Astrocyte (in vitro differentiated cells and primary cell): ENCODE measurements around the gene EFCAB9. TPM values are rescaled to one million over a fixed set of nuclear protein-coding genes. Genes with fewer than 3 reads are reported as not detected.

Experiments used
- DNase-seq: peaks from one replicate; pipeline ENCODE4 v3.0.0-alpha.2; 2010; ENCODE audit warnings: low read depth
- FAIRE-seq: peaks from 2 replicates; lab custom pipeline; 2011; peaks lifted over from hg19 to GRCh38; lab: Jason Lieb, UNC
- H2AFZ ChIP-seq: 2 replicates; pipeline ENCODE4 v1.6.0; 2012; ENCODE audit warnings: low read depth, low read length, inconsistent platforms
- H3K27ac ChIP-seq: 2 replicates; pipeline ENCODE4 v1.5.1; 2011; ENCODE audit warnings: low read depth, low read length, inconsistent platforms
- H3K27me3 ChIP-seq: 2 replicates; pipeline ENCODE4 v1.6.0; 2011; ENCODE audit warnings: low read length, inconsistent platforms; ENCODE audit not compliant: insufficient read depth
- H3K36me3 ChIP-seq: 2 replicates; pipeline ENCODE4 v1.5.1; 2011; ENCODE audit warnings: low read length, inconsistent platforms; ENCODE audit not compliant: insufficient read depth
- H3K4me1 ChIP-seq: 2 replicates; pipeline ENCODE4 v1.5.1; 2011; ENCODE audit warnings: low read length, inconsistent platforms; ENCODE audit not compliant: insufficient read depth
- H3K4me2 ChIP-seq: 2 replicates; pipeline ENCODE4 v1.6.0; 2012; ENCODE audit warnings: low read length, inconsistent platforms
- H3K4me3 ChIP-seq: 2 replicates; pipeline ENCODE4 v1.5.1; 2011; ENCODE audit warnings: low read depth, mild to moderate bottlenecking, low read length, inconsistent platforms; ENCODE audit not compliant: insufficient read depth
- H3K79me2 ChIP-seq: 2 replicates; pipeline ENCODE4 v1.6.0; 2012; ENCODE audit warnings: mild to moderate bottlenecking, low read length, inconsistent platforms; ENCODE audit not compliant: insufficient read depth
- H3K9ac ChIP-seq: 2 replicates; pipeline ENCODE4 v1.6.0; 2012; ENCODE audit warnings: mild to moderate bottlenecking, low read length, inconsistent platforms
- H3K9me3 ChIP-seq: 2 replicates; pipeline ENCODE4 v1.5.1; 2012; ENCODE audit warnings: low read depth, mild to moderate bottlenecking, low read length, inconsistent platforms; ENCODE audit not compliant: insufficient read depth
- H4K20me1 ChIP-seq: 2 replicates; pipeline ENCODE4 v1.6.0; 2012; ENCODE audit warnings: low read length, inconsistent platforms; ENCODE audit not compliant: insufficient read depth
- H3K27ac Mint-ChIP-seq: one replicate; pipeline ENCODE4 v1.8.0; 2021; ENCODE audit warnings: mild to moderate bottlenecking, mixed read lengths; ENCODE audit not compliant: unreplicated experiment
- H3K27me3 Mint-ChIP-seq: one replicate; pipeline ENCODE4 v1.8.0; 2021; ENCODE audit warnings: low read depth, mixed read lengths; ENCODE audit not compliant: unreplicated experiment
- H3K36me3 Mint-ChIP-seq: one replicate; pipeline ENCODE4 v1.8.0; 2021; ENCODE audit warnings: low read depth, mixed read lengths; ENCODE audit not compliant: unreplicated experiment
- H3K4me1 Mint-ChIP-seq: one replicate; pipeline ENCODE4 v1.8.0; 2021; ENCODE audit warnings: low read depth, mixed read lengths; ENCODE audit not compliant: unreplicated experiment
- H3K4me3 Mint-ChIP-seq: one replicate; pipeline ENCODE4 v1.8.0; 2021; ENCODE audit warnings: mild to moderate bottlenecking, moderate library complexity, mixed read lengths; ENCODE audit not compliant: unreplicated experiment
- H3K9me3 Mint-ChIP-seq: one replicate; pipeline ENCODE4 v1.8.0; 2021; ENCODE audit warnings: mild to moderate bottlenecking, mixed read lengths; ENCODE audit not compliant: unreplicated experiment
- CTCF ChIP-seq: IDR thresholded peaks from 2 replicates; pipeline ENCODE4 v1.5.1; 2011; ENCODE audit warnings: low read depth, mild to moderate bottlenecking, inconsistent platforms, low read length, moderate library complexity; ENCODE audit not compliant: insufficient read depth
- EZH2 ChIP-seq: IDR thresholded peaks from 2 replicates; pipeline ENCODE4 v1.6.1; 2012; ENCODE audit warnings: mild to moderate bottlenecking, low read length, inconsistent platforms; ENCODE audit not compliant: insufficient read depth
- total RNA-seq: library from RNA; stranded (reverse); gene quantifications from 2 replicates; pipeline ENCODE4 v1.2.1, GENCODE V29; 2021

The EFCAB9 gene
- total RNA-seq, 1 donor from 2014 or later: not detected

GRCh38 chr5:172185096-172185461 lies 8.9 kb upstream of the EFCAB9 start:
- FAIRE-seq (no peak), DNase-seq (no peak)
- Mint-ChIP-seq H3K4me3 (peak overlapping the region; percentile 62), H3K9me3 (no peaks in the 10 kb centered on the region), H3K36me3 (peaks cover 15% of the 10 kb centered on the region), H3K4me1 (peaks cover 18% of the 10 kb centered on the region), H3K27me3 (no peaks in the 10 kb centered on the region), H3K27ac (no peak overlapping the region)
- Histone ChIP-seq H3K27ac (no peak overlapping the region), H3K27me3 (no peaks in the 10 kb centered on the region), H3K4me1 (peaks cover 14% of the 10 kb centered on the region), H3K9me3 (no peaks in the 10 kb centered on the region), H2AFZ (no peak overlapping the region), H4K20me1 (peaks cover 55% of the 10 kb centered on the region), H3K36me3 (no peaks in the 10 kb centered on the region), H3K79me2 (peaks cover 66% of the 10 kb centered on the region), H3K4me3 (no peak overlapping the region), H3K4me2 (peak overlapping the region; percentile 96), H3K9ac (no peak overlapping the region)
- TF ChIP-seq CTCF: no peak
- TF ChIP-seq EZH2: no peak

- no peak for FAIRE-seq
- H3K79me2 ChIP-seq: peaks cover 59% of the 10 kb centered on the region
- H3K36me3 ChIP-seq: no peaks in the 10 kb centered on the region
- peaks cover 48% of the 10 kb centered on the region for H4K20me1 ChIP-seq
- peak overlapping the region; percentile 89 for H3K9ac ChIP-seq
- Mint-ChIP-seq H3K4me1 (peaks cover 18% of the 10 kb centered on the region), H3K4me3 (peak overlapping the region; percentile 99), H3K9me3 (no peaks in the 10 kb centered on the region), H3K27ac (no peak overlapping the region), H3K27me3 (no peaks in the 10 kb centered on the region), H3K36me3 (peaks cover 12% of the 10 kb centered on the region)
- peak overlapping the region; percentile 88 for H3K4me3 ChIP-seq
- peaks cover 16% of the 10 kb centered on the region for H3K4me1 ChIP-seq
- TF ChIP-seq EZH2 (no peak), CTCF (no peak)
- H3K4me2 ChIP-seq: peak overlapping the region; percentile 96
- no peaks in the 10 kb centered on the region for H3K27me3 ChIP-seq
- no peak overlapping the region for H3K27ac ChIP-seq
- H2AFZ ChIP-seq: no peak overlapping the region
- DNase-seq: no peak
- H3K9me3 ChIP-seq: no peaks in the 10 kb centered on the region
Observed at GRCh38 chr5:172186114-172186695, 7.8 kb upstream of the EFCAB9 start.
